HCT116 (cell line): Measurements from ENCODE around the gene MXRA8. TPM values are rescaled to one million over a fixed set of nuclear protein-coding genes. Genes with fewer than 3 reads are reported as not detected.
A peak's percentile ranks its signal among the peaks of the same experiment; 100 is the strongest.

Experiments
- ATAC-seq: fragments of 200-7000 bp; cut with Tn5 transposase; 2 replicates; pipeline ENCODE4 v1.9.1; 2020; ENCODE audit warnings: mild to moderate bottlenecking, moderate library complexity
- BruUV-seq: library from RNA; stranded (reverse); fragments of 400-500 nt; replicated peaks from 2 replicates; lab custom pipeline; 2021; lab: Mats Ljungman, UMichigan
- CTCF ChIA-PET: fragments of 300-600 bp; sonication (Branson Sonifier 250); formaldehyde crosslinking; loops from one replicate; lab custom pipeline; 2021; ENCODE audit warnings: antibody characterized with exemption; lab: Charles Lee
- POLR2A ChIA-PET: fragments of 300-600, 350-600 bp; sonication (Branson Sonifier 250); formaldehyde crosslinking; loops from one replicate; lab custom pipeline; 2021; ENCODE audit warnings: antibody characterized with exemption; lab: Charles Lee
- RAD21 ChIA-PET, 2 experiments: fragments of 300-600 bp; sonication (Branson Sonifier 250); formaldehyde crosslinking; loops; one replicate each; lab custom pipeline; 2023; ENCODE audit warnings: low total read pairs in 2 of 2; ENCODE audit not compliant: uncharacterized antibody in 2 of 2, unreplicated experiment in 2 of 2, low non-redundant PET in 1 of 2; lab: Charles Lee
- DNase-seq: peaks from one replicate; pipeline ENCODE4 v3.0.0-alpha.2; 2010; ENCODE audit warnings: low read depth, low spot score
- H2AFZ ChIP-seq: fragments of 200-600 bp; shearing (Covaris generic), sonication (generic); 2 replicates; pipeline ENCODE4 v1.6.1; 2017; ENCODE audit warnings: low read depth, mixed run types, mixed read lengths, antibody characterized with exemption, low read length; ENCODE audit not compliant: poor library complexity, severe bottlenecking
- H3K27ac ChIP-seq: 2 replicates; pipeline ENCODE4 v1.5.1; 2012; ENCODE audit warnings: low read depth, low read length
- H3K27me3 ChIP-seq: fragments of 200-600 bp; sonication (generic); 2 replicates; pipeline ENCODE4 v1.6.1; 2016; ENCODE audit warnings: mixed run types, low read length, mixed read lengths; ENCODE audit not compliant: insufficient read depth
- H3K36me3 ChIP-seq, 2 experiments: fragments of 200-500 bp in 1 of 2; fragments of 200-600 bp in 1 of 2; sonication (Bioruptor generic) in 1 of 2; sonication (generic) in 1 of 2; 2 replicates each; pipeline versions ENCODE4 v1.5.1 to v1.6.1; 2014 to 2016; ENCODE audit warnings: low read length in 2 of 2, inconsistent platforms in 1 of 2, mixed read lengths in 1 of 2, mixed run types in 1 of 2; ENCODE audit not compliant: insufficient read depth in 2 of 2, control insufficient read depth in 1 of 2
- H3K4me1 ChIP-seq, 2 experiments: fragments of 200-600 bp in 1 of 2; sonication (generic) in 1 of 2; 2 replicates each; pipeline versions ENCODE4 v1.5.1 to v1.6.1; 2012 to 2017; ENCODE audit warnings: low read length in 2 of 2, inconsistent platforms in 1 of 2, mild to moderate bottlenecking in 1 of 2, mixed read lengths in 1 of 2, mixed run types in 1 of 2, moderate library complexity in 1 of 2; ENCODE audit not compliant: insufficient read depth in 2 of 2, control insufficient read depth in 1 of 2
- H3K4me2 ChIP-seq: fragments of 200-600 bp; sonication (generic); 2 replicates; pipeline ENCODE4 v1.6.1; 2017; ENCODE audit warnings: mixed run types, low read length, mixed read lengths
- H3K4me3 ChIP-seq, 2 experiments: fragments of 200-600 bp in 1 of 2; sonication (generic) in 1 of 2; replicated peaks in 1 of 2; 2 replicates each; pipeline ENCODE4 v1.5.1; 2011 to 2016; ENCODE audit warnings: low read length in 2 of 2, control low read depth in 1 of 2, low read depth in 1 of 2, mild to moderate bottlenecking in 1 of 2, mixed read lengths in 1 of 2, mixed run types in 1 of 2
- H3K79me2 ChIP-seq: fragments of 200-600 bp; sonication (generic); 2 replicates; pipeline ENCODE4 v1.6.1; 2017; ENCODE audit warnings: mild to moderate bottlenecking, mixed run types, low read length, moderate library complexity, mixed read lengths; ENCODE audit not compliant: insufficient read depth
- H3K9ac ChIP-seq: fragments of 200-600 bp; sonication (generic); 2 replicates; pipeline ENCODE4 v1.6.1; 2016; ENCODE audit warnings: low read length, mixed read lengths
- H3K9me2 ChIP-seq: fragments of 200-600 bp; sonication (generic), shearing (Covaris generic); 2 replicates; pipeline ENCODE4 v1.6.1; 2017; ENCODE audit warnings: mixed run types, mild to moderate bottlenecking, moderate library complexity; ENCODE audit not compliant: insufficient read depth
- H3K9me3 ChIP-seq, 2 experiments: fragments of 200-500 bp in 1 of 2; fragments of 200-600 bp in 1 of 2; sonication (Bioruptor generic) in 1 of 2; sonication (generic) in 1 of 2; 2 replicates each; pipeline ENCODE4 v1.6.1; 2014 to 2017; ENCODE audit warnings: low read length in 2 of 2, mixed read lengths in 2 of 2, inconsistent platforms in 1 of 2, low read depth in 1 of 2, mild to moderate bottlenecking in 1 of 2, mixed run types in 1 of 2, moderate library complexity in 1 of 2; ENCODE audit not compliant: control insufficient read depth in 1 of 2, insufficient read depth in 1 of 2
- H4K20me1 ChIP-seq: fragments of 200-600 bp; sonication (generic), shearing (Covaris generic); 2 replicates; pipeline ENCODE4 v1.6.1; 2017; ENCODE audit warnings: mixed run types, mild to moderate bottlenecking, moderate library complexity; ENCODE audit not compliant: insufficient read depth
- CBX3 ChIP-seq: IDR thresholded peaks from 2 replicates; pipeline ENCODE4 v1.6.1; 2012; ENCODE audit warnings: low read depth
- EZH2 ChIP-seq: fragments of 200-600 bp; sonication (generic); IDR thresholded peaks from 2 replicates; pipeline ENCODE4 v1.6.1; 2017; ENCODE audit warnings: antibody characterized with exemption, mixed run types
- EZH2phosphoT487 ChIP-seq: fragments of 200-600 bp; IDR thresholded peaks from 2 replicates; pipeline ENCODE4 v1.6.1; 2018; ENCODE audit warnings: antibody characterized with exemption, borderline replicate concordance
- JUND ChIP-seq: IDR thresholded peaks from 2 replicates; pipeline ENCODE4 v1.6.1; 2012
- POLR2A ChIP-seq: IDR thresholded peaks from 2 replicates; pipeline ENCODE4 v1.7.0; 2011; ENCODE audit warnings: borderline replicate concordance; ENCODE audit not compliant: insufficient read depth, insufficient read length; ENCODE audit errors: extremely low read depth
- POLR2AphosphoS5 ChIP-seq: IDR thresholded peaks from 2 replicates; pipeline ENCODE4 v1.6.1; 2011; ENCODE audit warnings: mild to moderate bottlenecking, low read depth, low read length, moderate library complexity
- SRF ChIP-seq: IDR thresholded peaks from 2 replicates; pipeline ENCODE4 v1.6.1; 2012; ENCODE audit warnings: low read depth
- TCF7L2 ChIP-seq: IDR thresholded peaks from 2 replicates; pipeline ENCODE4 v1.7.0; 2011; ENCODE audit warnings: borderline replicate concordance, inconsistent platforms; ENCODE audit not compliant: insufficient read depth, insufficient read length; ENCODE audit errors: extremely low read depth
- intact Hi-C: fragments of 100-400 bp; cut with micrococcal nuclease; formaldehyde crosslinking; loops from 2 replicates; pipeline ENCODE4 v1.10.0; 2022
- total RNA-seq: library from RNA; stranded (reverse); gene quantifications from one replicate; pipeline ENCODE4 v1.2.1, GENCODE V29; 2021; ENCODE audit not compliant: unreplicated experiment

MXRA8 gene
- total RNA-seq, 1 experiment from 2014 or later = 0.74 TPM

DNA sequence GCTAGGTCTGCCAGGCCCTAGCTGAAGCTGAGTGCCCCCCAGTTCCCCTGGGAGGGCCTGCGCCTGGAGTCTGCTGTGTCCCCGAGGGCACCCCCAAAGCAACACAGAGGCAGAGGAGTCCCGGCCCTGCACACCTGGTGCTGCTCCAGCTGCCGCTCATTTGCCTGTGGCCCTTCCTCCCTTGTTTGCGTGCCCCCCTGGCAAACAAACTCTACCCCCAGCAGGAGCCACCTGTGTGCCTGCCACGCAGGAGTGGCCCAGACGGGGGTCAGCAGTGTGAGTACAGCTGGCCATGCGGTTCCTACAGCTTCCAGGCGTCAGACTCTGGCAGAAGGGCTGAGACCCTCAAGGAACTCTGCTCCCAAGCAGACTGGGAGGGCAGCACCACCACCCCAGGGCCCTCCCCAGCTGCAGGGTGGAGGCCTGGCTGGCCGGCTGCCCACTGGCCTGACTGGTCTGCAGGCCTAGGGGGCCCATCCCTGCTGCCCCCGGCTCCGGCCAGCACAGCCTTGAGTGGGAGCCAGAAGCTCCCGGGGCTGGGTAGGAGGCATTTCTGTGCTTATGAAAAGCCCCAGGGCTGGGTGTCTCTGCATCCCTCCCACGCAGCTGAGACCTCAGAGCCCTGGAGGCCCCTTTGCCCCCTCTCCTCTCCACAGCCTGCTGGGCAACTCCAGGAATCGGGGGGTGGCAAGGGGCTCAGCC lies 27.8 kb downstream of the MXRA8 start (continued):
- TF ChIP-seq SRF = no peak
- TF ChIP-seq JUND = no peak
- TF ChIP-seq POLR2A = no peak
- no peak for TF ChIP-seq EZH2

DNA sequence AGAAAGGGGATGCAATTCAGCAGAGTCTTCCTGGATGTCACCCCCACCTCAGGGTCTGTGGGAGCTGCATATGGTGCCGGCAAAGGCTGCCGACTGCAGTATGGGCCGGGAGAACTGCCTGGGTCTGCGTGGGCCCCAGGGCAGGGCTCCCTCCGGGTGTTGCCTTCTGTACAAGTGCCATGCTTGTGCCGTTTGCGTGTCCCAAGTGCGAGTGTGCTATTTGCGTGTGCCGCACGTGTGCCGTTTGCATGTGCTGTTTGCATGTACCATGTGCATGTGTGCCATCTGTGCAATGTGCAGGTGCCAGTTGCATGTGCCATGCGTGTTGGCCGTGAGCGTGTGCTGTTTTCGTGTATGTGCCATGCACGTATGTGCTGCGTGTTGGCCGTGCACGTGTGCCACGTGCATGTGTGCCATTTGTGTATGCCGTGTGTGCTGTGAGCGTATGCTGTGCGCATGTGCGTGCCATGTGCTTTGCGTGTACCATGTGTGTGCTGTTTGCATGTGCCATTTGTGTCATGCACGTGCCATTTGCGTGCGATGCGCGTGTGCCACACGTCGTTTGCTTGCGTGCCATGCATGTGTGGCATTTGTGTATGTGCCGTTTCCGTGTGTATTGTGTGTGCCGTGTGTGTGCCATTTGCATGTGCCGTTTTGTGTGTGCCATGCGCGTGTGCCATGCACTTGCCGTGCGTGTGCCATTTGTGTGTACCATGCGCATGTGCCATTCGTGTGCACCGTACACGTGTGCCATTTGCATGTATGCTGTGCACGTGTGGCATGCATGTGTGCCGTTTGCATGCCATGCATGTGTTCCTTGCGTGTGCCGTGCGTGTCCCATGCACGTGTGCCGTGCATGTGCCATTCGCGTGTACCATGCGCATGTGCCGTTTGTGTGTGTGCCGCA lies 28.8 kb downstream of the MXRA8 start:
- peaks cover 14 to 43% of the 10 kb centered on the region in 2 experiments; a peak in 3 of 4 replicates for H3K4me1 ChIP-seq
- ChIA-PET POLR2A (no interaction called here), RAD21 (no interaction called here), CTCF (no interaction called here)
- no peak for ATAC-seq
- TF ChIP-seq JUND (no peak), POLR2A (peak; percentile 28), EZH2phosphoT487 (no peak), SRF (no peak), POLR2AphosphoS5 (no peak; the same call in none of the 2 replicates), EZH2 (no peak), CBX3 (no peak), TCF7L2 (no peak)
- no peaks in the 10 kb centered on the region for H4K20me1 ChIP-seq
- H3K36me3 ChIP-seq = no peaks in the 10 kb centered on the region
- H3K27me3 ChIP-seq = no peaks in the 10 kb centered on the region
- no peak overlapping the region for H3K9ac ChIP-seq
- no peak overlapping the region for H2AFZ ChIP-seq
- BruUV-seq = no TSS peak
- intact Hi-C loops = no loop called here
- H3K27ac ChIP-seq = no peak overlapping the region; the same call in 1 of the 2 replicates
- no peaks in the 10 kb centered on the region for H3K9me3 ChIP-seq
- H3K4me3 ChIP-seq = no peak overlapping the region
- DNase-seq = no peak
- no peaks in the 10 kb centered on the region for H3K9me2 ChIP-seq
- no peak overlapping the region for H3K4me2 ChIP-seq
- peaks cover 19% of the 10 kb centered on the region for H3K79me2 ChIP-seq
